Measurements from ENCODE around the gene SLC4A5. TPM values are rescaled to one million over a fixed set of nuclear protein-coding genes. Genes with fewer than 3 reads are reported as not detected.

Gene SLC4A5
- total RNA-seq, 1 donor from 2014 or later = 3.0 TPM

DNA sequence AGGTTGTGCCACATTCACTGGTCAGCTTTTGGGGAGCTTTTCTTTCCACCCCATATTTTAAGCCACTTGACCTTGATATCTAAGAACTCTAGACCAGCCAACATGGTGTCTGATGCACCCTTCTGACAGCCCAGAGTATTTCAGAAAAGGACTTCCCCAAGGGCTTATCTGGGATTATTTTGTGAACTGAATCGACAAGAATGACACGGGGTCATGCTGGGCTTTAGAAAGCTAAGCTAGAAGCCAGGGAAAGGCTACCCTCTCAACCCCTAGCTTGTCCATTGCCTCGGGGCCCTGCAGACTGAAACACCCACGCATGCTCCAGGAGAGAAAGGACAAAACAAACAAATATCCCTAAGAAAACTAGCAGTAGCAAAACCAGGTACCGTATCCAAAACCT is 16.0 kb downstream of the SLC4A5 start:
- TF ChIP-seq, protein P1, sequence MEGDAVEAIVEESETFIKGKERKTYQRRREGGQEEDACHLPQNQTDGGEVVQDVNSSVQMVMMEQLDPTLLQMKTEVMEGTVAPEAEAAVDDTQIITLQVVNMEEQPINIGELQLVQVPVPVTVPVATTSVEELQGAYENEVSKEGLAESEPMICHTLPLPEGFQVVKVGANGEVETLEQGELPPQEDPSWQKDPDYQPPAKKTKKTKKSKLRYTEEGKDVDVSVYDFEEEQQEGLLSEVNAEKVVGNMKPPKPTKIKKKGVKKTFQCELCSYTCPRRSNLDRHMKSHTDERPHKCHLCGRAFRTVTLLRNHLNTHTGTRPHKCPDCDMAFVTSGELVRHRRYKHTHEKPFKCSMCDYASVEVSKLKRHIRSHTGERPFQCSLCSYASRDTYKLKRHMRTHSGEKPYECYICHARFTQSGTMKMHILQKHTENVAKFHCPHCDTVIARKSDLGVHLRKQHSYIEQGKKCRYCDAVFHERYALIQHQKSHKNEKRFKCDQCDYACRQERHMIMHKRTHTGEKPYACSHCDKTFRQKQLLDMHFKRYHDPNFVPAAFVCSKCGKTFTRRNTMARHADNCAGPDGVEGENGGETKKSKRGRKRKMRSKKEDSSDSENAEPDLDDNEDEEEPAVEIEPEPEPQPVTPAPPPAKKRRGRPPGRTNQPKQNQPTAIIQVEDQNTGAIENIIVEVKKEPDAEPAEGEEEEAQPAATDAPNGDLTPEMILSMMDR (conservative IDR thresholded peaks at IDR 0.05) = no peak
- Mint-ChIP-seq H3K4me3 (no peak overlapping the region), H3K4me1 (peaks cover 16% of the 10 kb centered on the region), H3K27me3 (ENCODE audit: low read depth) (peaks cover 7% of the 10 kb centered on the region), H3K27ac (ENCODE audit: unreplicated experiment) (no peak overlapping the region), H3K9me3 (no peaks in the 10 kb centered on the region), H3K36me3 (ENCODE audit: low read depth) (no peaks in the 10 kb centered on the region)
- DNase-seq (ENCODE audit: low read depth, low spot score) = no peak

DNA sequence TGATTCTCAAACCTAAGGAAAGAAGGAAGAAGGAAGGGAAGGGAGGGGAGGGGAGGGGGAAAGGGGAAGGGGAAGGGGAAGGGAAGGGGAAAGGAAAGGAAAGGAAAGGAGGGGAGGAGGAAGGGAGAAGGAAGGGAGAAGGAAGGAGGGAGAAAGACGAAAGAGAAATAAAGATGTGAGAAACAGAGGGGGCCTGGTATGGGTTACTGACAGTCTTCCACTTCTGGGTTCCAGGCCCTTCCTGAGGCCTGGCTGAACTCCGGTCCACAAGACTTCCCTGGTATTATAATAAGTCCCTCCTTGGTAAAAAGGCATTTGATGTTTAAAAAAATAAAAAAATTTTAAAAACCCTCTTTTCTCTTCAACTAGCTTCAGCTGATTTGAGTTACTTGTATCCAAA is 17.4 kb downstream of the SLC4A5 start:
- H3K4me1 Mint-ChIP-seq = peaks cover 16% of the 10 kb centered on the region
- DNase-seq (ENCODE audit: low read depth, low spot score) = no peak
- H3K4me3 Mint-ChIP-seq = no peak overlapping the region
- H3K27me3 Mint-ChIP-seq (ENCODE audit: low read depth) = peaks cover 7% of the 10 kb centered on the region
- TF ChIP-seq, protein P1 (conservative IDR thresholded peaks at IDR 0.05) = no peak
- H3K9me3 Mint-ChIP-seq = no peaks in the 10 kb centered on the region
- H3K36me3 Mint-ChIP-seq (ENCODE audit: low read depth) = no peaks in the 10 kb centered on the region
- no peak overlapping the region for H3K27ac Mint-ChIP-seq (ENCODE audit: unreplicated experiment)

DNA sequence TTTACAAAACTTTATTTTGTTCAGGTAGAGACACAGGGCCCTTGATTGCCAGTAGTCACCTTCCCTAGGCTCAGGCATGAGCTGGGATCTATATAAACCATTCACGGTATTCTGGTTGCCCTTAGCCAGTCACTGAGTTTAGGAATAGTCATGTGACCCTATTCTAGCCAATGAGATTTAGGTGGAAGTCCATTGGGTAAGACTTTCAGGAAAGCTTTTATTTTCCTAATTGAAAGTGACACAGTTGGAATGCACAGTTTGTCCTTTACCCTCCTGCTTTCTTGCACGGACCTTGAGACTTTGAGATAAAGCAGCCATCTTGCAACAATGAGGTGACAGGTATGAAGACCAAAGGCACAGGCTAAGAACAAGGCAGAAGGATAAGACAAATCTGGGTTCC is 21.5 kb downstream of the SLC4A5 start:
- no peak for DNase-seq (ENCODE audit: low read depth, low spot score)
- no peaks in the 10 kb centered on the region for H3K9me3 Mint-ChIP-seq
- H3K36me3 Mint-ChIP-seq (ENCODE audit: low read depth) = no peaks in the 10 kb centered on the region
- H3K4me1 Mint-ChIP-seq = peaks cover 4% of the 10 kb centered on the region
- H3K4me3 Mint-ChIP-seq = no peak overlapping the region
- H3K27ac Mint-ChIP-seq (ENCODE audit: unreplicated experiment) = no peak overlapping the region
- peaks cover 10% of the 10 kb centered on the region for H3K27me3 Mint-ChIP-seq (ENCODE audit: low read depth)
- TF ChIP-seq, protein P1 (conservative IDR thresholded peaks at IDR 0.05) = no peak

DNA sequence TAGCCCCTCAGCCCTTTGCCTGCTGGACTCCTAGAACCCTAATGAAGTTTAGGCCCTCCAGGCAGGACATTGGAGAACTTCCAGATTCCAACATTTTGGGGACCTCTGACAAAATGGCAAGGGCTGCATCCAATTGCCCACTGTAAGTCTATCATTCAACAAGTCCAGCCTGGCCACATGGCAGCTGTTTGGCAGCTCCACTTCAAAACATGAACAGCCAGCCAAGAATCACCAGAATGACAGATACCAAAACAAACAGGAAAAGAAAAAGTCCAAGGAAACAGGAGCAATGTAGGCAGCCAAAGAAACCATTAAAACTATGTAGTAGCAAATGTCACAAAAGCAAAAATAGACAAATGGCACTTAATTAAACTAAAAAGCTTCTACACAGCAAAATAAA is 25.5 kb downstream of the SLC4A5 start:
- Mint-ChIP-seq H3K36me3 (ENCODE audit: low read depth) (peaks cover 3% of the 10 kb centered on the region), H3K27me3 (ENCODE audit: low read depth) (peaks cover 3% of the 10 kb centered on the region), H3K9me3 (no peaks in the 10 kb centered on the region), H3K4me3 (no peak overlapping the region), H3K4me1 (peaks cover 5% of the 10 kb centered on the region), H3K27ac (ENCODE audit: unreplicated experiment) (no peak overlapping the region)
- TF ChIP-seq, protein P1 (conservative IDR thresholded peaks at IDR 0.05) = no peak
- no peak for DNase-seq (ENCODE audit: low read depth, low spot score)

DNA sequence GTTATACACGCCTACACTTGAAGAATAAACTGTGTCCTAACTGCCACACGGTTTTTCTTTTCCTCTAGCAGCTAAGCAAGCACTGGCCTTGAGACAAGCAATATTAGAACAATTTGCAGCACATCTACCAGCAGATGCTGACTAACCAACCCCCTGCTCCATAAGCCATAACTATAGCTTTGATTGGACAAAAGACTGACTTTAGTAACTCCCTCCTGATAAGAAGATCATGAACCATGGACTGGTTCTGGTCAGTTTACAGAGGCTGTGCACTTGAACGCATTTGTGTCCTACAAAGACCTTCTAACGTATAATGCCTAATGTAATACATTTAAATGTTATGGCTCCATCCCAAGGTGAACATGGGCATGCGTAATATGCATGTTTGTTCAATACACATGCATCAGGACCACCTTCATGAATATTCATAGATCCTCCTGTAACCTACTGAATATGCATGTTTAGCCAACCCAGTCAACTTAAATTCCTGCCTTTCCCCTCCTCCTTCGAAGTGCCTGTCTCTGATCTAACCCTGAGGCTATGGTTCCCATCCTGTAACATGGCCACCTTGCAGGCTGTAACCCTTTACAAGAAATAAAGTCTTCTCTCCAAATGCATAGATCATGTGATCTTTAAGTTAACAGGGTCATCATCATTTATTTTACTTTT is 26.5 kb downstream of the SLC4A5 start:
- H3K27ac Mint-ChIP-seq (ENCODE audit: unreplicated experiment) = no peak overlapping the region
- TF ChIP-seq, protein P1 (conservative IDR thresholded peaks at IDR 0.05) = no peak
- peaks cover 3% of the 10 kb centered on the region for H3K27me3 Mint-ChIP-seq (ENCODE audit: low read depth)
- DNase-seq (ENCODE audit: low read depth, low spot score) = no peak
- H3K4me3 Mint-ChIP-seq = no peak overlapping the region
- peaks cover 6% of the 10 kb centered on the region for H3K36me3 Mint-ChIP-seq (ENCODE audit: low read depth)
- no peaks in the 10 kb centered on the region for H3K9me3 Mint-ChIP-seq
- peaks cover 5% of the 10 kb centered on the region for H3K4me1 Mint-ChIP-seq
